GM06990 (cell line): Measurements from ENCODE around the gene RUSF1.

Source experiments
- DNase-seq: peaks from one replicate; pipeline ENCODE4 v3.0.0-alpha.2; 2011; ENCODE audit not compliant: insufficient read length; ENCODE audit errors: extremely low read depth
- H3K27me3 ChIP-seq: replicated peaks from 2 replicates; pipeline ENCODE4 v1.6.0; 2011; ENCODE audit warnings: low read length; ENCODE audit not compliant: control insufficient read depth, insufficient read depth
- H3K36me3 ChIP-seq: 2 replicates; pipeline ENCODE4 v1.5.1; 2011; ENCODE audit warnings: low read length; ENCODE audit not compliant: control insufficient read depth, insufficient read depth
- H3K4me3 ChIP-seq: replicated peaks from 2 replicates; pipeline ENCODE4 v1.5.1; 2011; ENCODE audit warnings: low read depth, mild to moderate bottlenecking, control low read depth, low read length
- TF ChIP-seq, protein P1 (sequence below): IDR thresholded peaks from 2 replicates; pipeline ENCODE4 v1.5.1; 2011; ENCODE audit warnings: low read length, control low read depth, mild to moderate bottlenecking, inconsistent platforms; ENCODE audit not compliant: insufficient read depth, poor library complexity, severe bottlenecking

Gene RUSF1

DNA sequence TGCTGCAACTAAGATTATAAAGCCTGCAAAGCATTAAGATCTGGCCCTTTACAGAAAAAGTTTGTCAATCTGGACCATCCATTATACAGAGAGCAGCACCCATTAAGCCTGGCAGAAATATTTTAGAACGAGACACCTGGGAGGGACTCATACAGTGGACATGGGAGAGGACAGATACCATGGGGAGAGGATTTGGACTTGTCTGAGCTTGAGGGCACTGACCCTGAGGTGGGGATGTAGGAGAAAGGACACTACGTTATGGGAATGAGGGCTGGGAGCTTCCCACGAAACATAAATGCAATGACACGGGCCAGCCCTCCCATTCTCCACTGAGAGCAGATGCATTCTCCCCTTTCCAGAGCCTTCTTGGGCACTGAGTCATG, 6.2 kb downstream of the RUSF1 start:
- TF ChIP-seq, protein P1, sequence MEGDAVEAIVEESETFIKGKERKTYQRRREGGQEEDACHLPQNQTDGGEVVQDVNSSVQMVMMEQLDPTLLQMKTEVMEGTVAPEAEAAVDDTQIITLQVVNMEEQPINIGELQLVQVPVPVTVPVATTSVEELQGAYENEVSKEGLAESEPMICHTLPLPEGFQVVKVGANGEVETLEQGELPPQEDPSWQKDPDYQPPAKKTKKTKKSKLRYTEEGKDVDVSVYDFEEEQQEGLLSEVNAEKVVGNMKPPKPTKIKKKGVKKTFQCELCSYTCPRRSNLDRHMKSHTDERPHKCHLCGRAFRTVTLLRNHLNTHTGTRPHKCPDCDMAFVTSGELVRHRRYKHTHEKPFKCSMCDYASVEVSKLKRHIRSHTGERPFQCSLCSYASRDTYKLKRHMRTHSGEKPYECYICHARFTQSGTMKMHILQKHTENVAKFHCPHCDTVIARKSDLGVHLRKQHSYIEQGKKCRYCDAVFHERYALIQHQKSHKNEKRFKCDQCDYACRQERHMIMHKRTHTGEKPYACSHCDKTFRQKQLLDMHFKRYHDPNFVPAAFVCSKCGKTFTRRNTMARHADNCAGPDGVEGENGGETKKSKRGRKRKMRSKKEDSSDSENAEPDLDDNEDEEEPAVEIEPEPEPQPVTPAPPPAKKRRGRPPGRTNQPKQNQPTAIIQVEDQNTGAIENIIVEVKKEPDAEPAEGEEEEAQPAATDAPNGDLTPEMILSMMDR: no peak
- DNase-seq: no peak
- Histone ChIP-seq H3K36me3 (peaks cover 11% of the 10 kb centered on the region), H3K27me3 (no peaks in the 10 kb centered on the region), H3K4me3 (no peak overlapping the region)

DNA sequence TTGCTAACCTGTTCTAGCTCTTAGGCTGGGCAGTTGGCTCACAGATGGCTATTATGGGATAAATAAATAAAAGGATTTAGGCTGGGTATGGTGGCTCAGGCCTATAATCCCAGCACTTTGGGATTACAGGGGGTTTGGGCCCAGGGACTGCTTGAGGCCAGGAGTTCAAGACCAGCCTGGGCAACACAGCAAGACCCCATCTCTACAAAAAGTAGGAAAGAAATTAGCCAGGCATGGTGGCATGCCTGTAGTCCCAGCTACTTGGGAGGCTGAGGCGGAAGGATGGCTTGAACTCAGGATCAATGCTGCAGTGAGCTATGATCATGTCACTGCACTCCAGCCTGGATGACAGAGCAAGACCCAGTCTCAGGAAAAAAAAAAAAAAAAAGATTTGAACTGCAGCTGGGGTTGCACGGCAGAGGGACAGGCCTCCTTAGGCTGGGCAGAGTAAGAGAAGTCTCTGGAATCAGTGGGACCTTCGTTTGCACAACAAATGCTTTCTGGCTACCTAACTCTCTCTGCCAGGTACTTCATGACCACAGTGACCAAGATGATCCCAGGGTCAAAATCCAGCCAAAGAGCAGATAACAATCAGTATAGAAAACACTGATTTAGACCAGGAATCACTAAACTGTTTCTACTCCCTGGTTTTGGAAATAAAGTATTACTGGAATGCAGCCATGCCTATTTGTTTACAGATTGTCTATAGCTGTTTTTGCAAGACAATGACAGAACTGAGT, 6.8 kb downstream of the RUSF1 start:
- Histone ChIP-seq H3K4me3 (no peak overlapping the region), H3K36me3 (peaks cover 16% of the 10 kb centered on the region), H3K27me3 (no peaks in the 10 kb centered on the region)
- TF ChIP-seq, protein P1: no peak
- DNase-seq: no peak

DNA sequence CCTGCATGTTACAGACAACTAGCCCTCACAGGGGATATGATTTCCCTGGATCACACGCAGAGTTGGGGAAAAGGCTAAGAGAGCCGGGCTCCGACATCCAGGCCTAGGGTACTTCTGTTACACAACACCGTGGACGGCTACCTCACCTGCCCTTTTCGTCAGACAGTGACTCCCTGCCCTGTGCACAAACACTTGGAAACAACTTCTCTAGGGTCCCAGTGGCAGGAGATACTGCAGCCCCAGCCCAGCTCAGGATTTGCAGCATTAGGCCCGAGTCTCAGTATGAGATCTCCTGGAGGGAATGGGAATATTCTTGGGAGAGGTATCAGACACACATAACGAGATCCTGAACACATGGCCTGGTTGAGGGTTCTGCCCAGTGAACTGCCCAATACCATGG, 8.3 kb downstream of the RUSF1 start:
- TF ChIP-seq, protein P1: no peak
- Histone ChIP-seq H3K27me3 (no peaks in the 10 kb centered on the region), H3K4me3 (no peak overlapping the region), H3K36me3 (peaks cover 25% of the 10 kb centered on the region)
- no peak for DNase-seq

DNA sequence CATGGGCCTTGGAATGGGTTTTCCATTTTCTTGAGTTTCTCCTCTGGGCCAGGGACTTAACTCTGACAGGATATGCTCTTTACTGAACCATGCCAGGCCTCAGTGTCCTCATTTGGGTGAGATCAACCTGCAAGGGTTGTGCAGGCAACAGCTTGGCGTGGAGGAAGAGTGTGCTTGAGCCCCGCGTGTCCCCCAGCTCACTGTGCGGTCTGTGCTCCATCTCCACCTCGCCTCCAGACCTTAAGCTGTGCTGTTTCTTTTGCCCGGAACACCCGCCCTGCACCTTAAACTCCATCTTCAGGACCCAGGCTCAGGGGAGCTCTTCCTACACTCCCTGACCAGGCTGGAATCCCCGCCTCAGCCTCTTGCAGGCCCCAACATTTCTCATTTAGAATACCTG, 9.7 kb downstream of the RUSF1 start:
- TF ChIP-seq, protein P1: no peak
- Histone ChIP-seq H3K36me3 (peaks cover 28% of the 10 kb centered on the region), H3K4me3 (no peak overlapping the region), H3K27me3 (no peaks in the 10 kb centered on the region)
- DNase-seq: no peak

DNA sequence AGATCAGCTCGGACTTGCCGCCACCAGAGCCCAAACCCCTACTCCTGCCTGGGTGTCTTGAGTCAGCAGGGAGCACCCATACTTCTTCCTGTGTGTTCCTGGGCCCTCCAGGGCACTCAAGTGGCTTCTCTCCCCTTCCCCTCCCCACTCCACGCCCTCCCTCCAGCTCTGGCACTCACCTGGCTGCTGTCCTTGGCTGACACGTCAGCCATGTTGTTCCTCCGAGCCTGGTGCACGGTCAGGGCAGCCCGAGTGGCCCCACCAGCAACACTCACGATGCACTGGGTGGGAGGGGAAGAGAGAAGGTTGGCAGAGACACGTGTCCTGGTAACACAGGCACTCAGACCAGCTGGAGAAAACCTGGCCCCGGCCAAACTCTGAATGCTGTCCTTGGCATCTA, 11.5 kb downstream of the RUSF1 start:
- H3K27me3 ChIP-seq: no peaks in the 10 kb centered on the region
- H3K4me3 ChIP-seq: no peak overlapping the region
- H3K36me3 ChIP-seq: peaks cover 38% of the 10 kb centered on the region
- TF ChIP-seq, protein P1: no peak
- DNase-seq: no peak
